Endothelial cell of umbilical vein (primary cell): Measurements from ENCODE around the gene BAG5. TPM values are rescaled to one million over a fixed set of nuclear protein-coding genes. Genes with fewer than 3 reads are reported as not detected.
"Not testable (repeated sequence)": the region's sequence is repeated elsewhere in the genome, so short reads cannot be mapped to it uniquely, and the experiment has no call there.

Experiments used
- BruUV-seq: library from RNA; stranded (reverse); fragments of 400-500 nt; replicated peaks from 2 replicates; lab custom pipeline; 2021; lab: Mats Ljungman, UMichigan
- CTCF ChIA-PET: fragments of 300-600, 350-600 bp; sonication (Branson Sonifier 250); formaldehyde crosslinking; loops from one replicate; lab custom pipeline; 2021; ENCODE audit warnings: antibody characterized with exemption, inconsistent platforms; lab: Charles Lee
- POLR2A ChIA-PET: fragments of 300-600, 350-600 bp; sonication (Branson Sonifier 250); formaldehyde crosslinking; loops from one replicate; lab custom pipeline; 2021; ENCODE audit warnings: antibody characterized with exemption, inconsistent platforms; lab: Charles Lee
- DNase-seq: peaks from one replicate; pipeline ENCODE4 v3.0.0-alpha.2; 2011; ENCODE audit warnings: low read depth, low spot score
- FAIRE-seq: peaks from 2 replicates; lab custom pipeline; 2011; peaks lifted over from hg19 to GRCh38; lab: Jason Lieb, UNC
- H2AFZ ChIP-seq: 2 replicates; pipeline ENCODE4 v1.6.0; 2012; ENCODE audit warnings: low read depth, low read length, control low read depth, inconsistent platforms
- H3K27ac ChIP-seq: 2 replicates; pipeline ENCODE4 v1.5.1; 2011; ENCODE audit warnings: low read depth, mild to moderate bottlenecking, control low read depth, low read length, moderate library complexity; ENCODE audit not compliant: insufficient read depth
- H3K27me3 ChIP-seq, 2 experiments: 2 replicates each; pipeline versions ENCODE4 v1.6.0 to v1.6.1; 2011; ENCODE audit warnings: low read length in 2 of 2, mixed read lengths in 1 of 2; ENCODE audit not compliant: control insufficient read depth in 2 of 2, insufficient read depth in 2 of 2
- H3K36me3 ChIP-seq, 2 experiments: 2 replicates in 1 of 2; 3 replicates in 1 of 2; pipeline ENCODE4 v1.5.1; 2011; ENCODE audit warnings: low read length in 2 of 2, mild to moderate bottlenecking in 1 of 2, moderate library complexity in 1 of 2; ENCODE audit not compliant: control insufficient read depth in 2 of 2, insufficient read depth in 2 of 2; ENCODE audit errors: extremely low read depth in 1 of 2
- H3K4me1 ChIP-seq: 3 replicates; pipeline ENCODE4 v1.5.1; 2011; ENCODE audit warnings: mild to moderate bottlenecking, low read length; ENCODE audit not compliant: control insufficient read depth, insufficient read depth; ENCODE audit errors: extremely low read depth
- H3K4me2 ChIP-seq: 2 replicates; pipeline ENCODE4 v1.6.1; 2011; ENCODE audit warnings: low read length, control low read depth, mixed read lengths; ENCODE audit not compliant: insufficient read depth
- H3K4me3 ChIP-seq, 3 experiments: fragments of 200-600 bp in 1 of 3; sonication (generic), shearing (Covaris generic) in 1 of 3; replicated peaks in 1 of 3; 2 replicates each; pipeline ENCODE4 v1.5.1; 2011 to 2016; ENCODE audit warnings: control low read depth in 3 of 3, low read length in 3 of 3, mild to moderate bottlenecking in 2 of 3, inconsistent platforms in 1 of 3, low read depth in 1 of 3, moderate library complexity in 1 of 3; ENCODE audit not compliant: insufficient read depth in 1 of 3
- H3K79me2 ChIP-seq: 2 replicates; pipeline ENCODE4 v1.6.0; 2012; ENCODE audit warnings: low read length, inconsistent platforms; ENCODE audit not compliant: control insufficient read depth, insufficient read depth
- H3K9ac ChIP-seq: replicated peaks from 2 replicates; pipeline ENCODE3; 2011; ENCODE audit warnings: low read length, control low read depth; ENCODE audit not compliant: insufficient read depth; ENCODE audit errors: extremely low read depth
- H3K9me1 ChIP-seq: replicated peaks from 3 replicates; pipeline ENCODE4 v1.6.0; 2011; ENCODE audit warnings: mild to moderate bottlenecking, low read length; ENCODE audit not compliant: control insufficient read depth, insufficient read depth; ENCODE audit errors: extremely low read depth
- H3K9me3 ChIP-seq: replicated peaks from 2 replicates; pipeline ENCODE4 v1.5.1; 2012; ENCODE audit warnings: low read length, inconsistent platforms; ENCODE audit not compliant: control insufficient read depth, insufficient read depth
- H4K20me1 ChIP-seq: replicated peaks from 2 replicates; pipeline ENCODE3; 2011; ENCODE audit warnings: mild to moderate bottlenecking, low read length; ENCODE audit not compliant: control insufficient read depth, insufficient read depth; ENCODE audit errors: extremely low read depth
- GATA2 ChIP-seq: IDR thresholded peaks from 2 replicates; pipeline ENCODE4 v1.7.0; 2011; ENCODE audit warnings: low read depth, mild to moderate bottlenecking, moderate library complexity, mixed read lengths, low read length; ENCODE audit not compliant: insufficient read length, insufficient read depth
- POLR2AphosphoS5 ChIP-seq: IDR thresholded peaks from 2 replicates; pipeline ENCODE4 v1.6.1; 2012; ENCODE audit warnings: low read depth, mild to moderate bottlenecking, control low read depth, low read length, moderate library complexity; ENCODE audit not compliant: insufficient read depth
- dilution Hi-C: fragments of 300-500 bp; cut with MboI; formaldehyde crosslinking; loops from one replicate; pipeline ENCODE4 v1.15.0; 2019; ENCODE audit warnings: low sequenced_read_pairs; ENCODE audit not compliant: extremely low pct_ligation_motif_present
- intact Hi-C: fragments of 100-400 bp; cut with micrococcal nuclease; formaldehyde crosslinking; loops from one replicate; pipeline ENCODE4 v1.10.0; 2022
- polyA plus RNA-seq, 4 experiments: library from polyadenylated mRNA; depleted of rRNA in 3 of 4; stranded (reverse) in 3 of 4; unstranded in 1 of 4; fragments of >200 nt; gene quantifications; 2 replicates each; pipeline versions ENCODE4 v1.2.1 to v1.2.3, GENCODE V29; 2011 to 2012; ENCODE audit warnings: missing spikeins in 1 of 4
- total RNA-seq: library from RNA; stranded (reverse); gene quantifications from 2 replicates; pipeline ENCODE4 v1.2.3, GENCODE V29; 2021

The BAG5 gene
- total and polyA plus RNA-seq, 2 donors (not counting 3 experiments of a cell fraction or from before 2014, with no cell fraction given), result 6.3 to 32.5 TPM

- intact Hi-C loops, result no loop called here
- Histone ChIP-seq H3K4me3 (no peak overlapping the region), H3K36me3 (peaks cover 6 to 14% of the 10 kb centered on the region in 2 experiments), H3K4me2 (no peak overlapping the region), H2AFZ (no peak overlapping the region), H3K27ac (no peak overlapping the region), H3K9me1 (no peaks in the 10 kb centered on the region), H3K9ac (no peak overlapping the region), H3K9me3 (no peaks in the 10 kb centered on the region), H3K27me3 (no peaks in the 10 kb centered on the region), H3K79me2 (no peaks in the 10 kb centered on the region), H4K20me1 (no peaks in the 10 kb centered on the region), H3K4me1 (no peaks in the 10 kb centered on the region)
- CTCF ChIA-PET, result interaction anchor here (1.7 kb wide), 1 partner anchor 13 kb away, joined by 5 read pairs; no protein-coding TSS in a partner anchor
- POLR2A ChIA-PET, result no interaction called here
- TF ChIP-seq GATA2 (no peak), POLR2AphosphoS5 (peak; percentile 21)
- BruUV-seq, result no TSS peak
- dilution Hi-C loops, result no loop called here
- DNase-seq (peak; percentile 28), FAIRE-seq (no peak)
These were observed 49.5 kb downstream of the BAG5 start for GRCh38 chr14:103512701-103513611.

DNA sequence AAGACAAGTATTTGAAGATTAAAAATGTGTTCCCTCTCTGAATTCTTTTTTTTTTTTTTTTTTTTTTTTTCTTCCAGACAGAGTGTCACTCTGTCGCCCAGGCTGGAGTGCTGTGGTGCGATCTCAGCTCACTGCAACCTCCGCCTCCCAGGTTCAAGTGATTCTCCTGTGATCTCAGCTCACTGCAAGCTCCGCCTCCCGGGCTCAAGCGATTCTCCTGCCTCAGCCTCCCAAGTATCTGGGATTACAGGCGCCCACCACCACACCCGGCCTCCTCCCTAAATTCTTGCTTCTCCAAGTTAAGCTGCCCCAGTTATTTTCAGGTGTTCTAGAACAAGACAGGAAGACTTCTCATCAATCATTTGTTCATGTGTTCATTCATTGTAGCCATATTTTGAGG, 50.3 kb downstream of the BAG5 start:
- intact Hi-C loops, H3K4me3 ChIP-seq, POLR2A ChIA-PET, H3K4me2 ChIP-seq, H3K9me1 ChIP-seq, BruUV-seq, H4K20me1 ChIP-seq, H2AFZ ChIP-seq, H3K4me1 ChIP-seq, H3K27me3 ChIP-seq, H3K9me3 ChIP-seq, H3K27ac ChIP-seq, DNase-seq, dilution Hi-C loops, H3K79me2 ChIP-seq, H3K9ac ChIP-seq, FAIRE-seq: not testable (repeated sequence)
- CTCF ChIA-PET, result interaction anchor here (1.7 kb wide), 1 partner anchor 12 kb away, joined by 5 read pairs; no protein-coding TSS in a partner anchor
- peaks cover 6 to 14% of the 10 kb centered on the region in 2 experiments for H3K36me3 ChIP-seq
